Activated T-helper 2 cell treated with anti-CD3 and anti-CD28 coated beads, Interferon-gamma antibody, Interleukin-2, Interleukin-4, amounts not matched to agents 10 μg/mL and 5 μg/mL and 100 μg/mL, durations not matched to agents 14 hours and 24 hours and 36 hours (primary cell): Measurements from ENCODE around the gene KSR2. TPM values are rescaled to one million over a fixed set of nuclear protein-coding genes. Genes with fewer than 3 reads are reported as not detected.
A peak's percentile ranks its signal among the peaks of the same experiment; 100 is the strongest.

Source experiments
- DNase-seq: peaks from one replicate; pipeline ENCODE4 v3.0.0; 2021; ENCODE audit warnings: low spot score
- H3K27ac Mint-ChIP-seq: one replicate; pipeline ENCODE4 v1.8.0; 2021; ENCODE audit warnings: mixed read lengths
- H3K27me3 Mint-ChIP-seq: one replicate; pipeline ENCODE4 v1.8.0; 2021; ENCODE audit warnings: low read depth, mixed read lengths
- H3K36me3 Mint-ChIP-seq: one replicate; pipeline ENCODE4 v1.8.0; 2021; ENCODE audit warnings: low read depth, mixed read lengths
- H3K4me1 Mint-ChIP-seq: one replicate; pipeline ENCODE4 v1.8.0; 2021; ENCODE audit warnings: low read depth, mixed read lengths
- H3K4me3 Mint-ChIP-seq: one replicate; pipeline ENCODE4 v1.8.0; 2021; ENCODE audit warnings: low read depth, mild to moderate bottlenecking, moderate library complexity, mixed read lengths
- H3K9me3 Mint-ChIP-seq: one replicate; pipeline ENCODE4 v1.8.0; 2021; ENCODE audit warnings: mixed read lengths
- intact Hi-C: fragments of 100-400 bp; cut with micrococcal nuclease; formaldehyde crosslinking; loops from one replicate; pipeline ENCODE4 v1.15.1; 2023
- total RNA-seq: library from RNA; stranded (reverse); gene quantifications from 2 replicates; pipeline ENCODE4 v1.2.3, GENCODE V29; 2022

Gene KSR2
- total RNA-seq, 1 donor from 2014 or later: 0.09 TPM

DNA sequence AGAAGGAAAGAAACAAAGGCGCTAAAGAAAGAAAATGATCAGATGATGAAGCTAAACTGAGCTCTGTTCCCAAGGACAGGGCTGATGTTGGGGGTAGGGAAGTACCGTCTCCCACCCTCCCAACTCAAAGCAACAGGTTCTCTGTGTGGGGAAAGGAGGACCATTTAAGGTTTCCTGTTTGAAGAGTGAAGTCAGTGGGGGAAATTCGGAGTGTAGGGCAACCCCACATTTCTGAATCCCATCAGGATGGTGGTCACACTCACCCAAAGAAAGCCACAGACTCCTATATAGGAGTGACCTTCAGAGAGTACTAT, 131.1 kb downstream of the KSR2 start:
- Mint-ChIP-seq H3K4me1 (peaks cover 3% of the 10 kb centered on the region), H3K27ac (no peak overlapping the region), H3K9me3 (no peaks in the 10 kb centered on the region), H3K27me3 (no peaks in the 10 kb centered on the region), H3K4me3 (no peak overlapping the region), H3K36me3 (no peaks in the 10 kb centered on the region)
- DNase-seq: no peak
- intact Hi-C loops: loop anchor here (1.0 to 5.0 kb wide), 2 partner anchors 470 to 625 kb away; no protein-coding TSS in a partner anchor

- Mint-ChIP-seq H3K27ac (no peak overlapping the region), H3K9me3 (no peaks in the 10 kb centered on the region), H3K27me3 (no peaks in the 10 kb centered on the region), H3K4me1 (peaks cover 3% of the 10 kb centered on the region), H3K4me3 (no peak overlapping the region), H3K36me3 (no peaks in the 10 kb centered on the region)
- intact Hi-C loops: loop anchor here (1.0 to 5.0 kb wide), 2 partner anchors 470 to 625 kb away; no protein-coding TSS in a partner anchor
- DNase-seq: peak; percentile 60
These were observed 131.6 kb downstream of the KSR2 start for GRCh38 chr12:117836999-117837736.

- H3K4me1 Mint-ChIP-seq: peaks cover 3% of the 10 kb centered on the region
- H3K36me3 Mint-ChIP-seq: no peaks in the 10 kb centered on the region
These were observed 132.3 kb downstream of the KSR2 start for GRCh38 chr12:117836476-117836875.

DNA sequence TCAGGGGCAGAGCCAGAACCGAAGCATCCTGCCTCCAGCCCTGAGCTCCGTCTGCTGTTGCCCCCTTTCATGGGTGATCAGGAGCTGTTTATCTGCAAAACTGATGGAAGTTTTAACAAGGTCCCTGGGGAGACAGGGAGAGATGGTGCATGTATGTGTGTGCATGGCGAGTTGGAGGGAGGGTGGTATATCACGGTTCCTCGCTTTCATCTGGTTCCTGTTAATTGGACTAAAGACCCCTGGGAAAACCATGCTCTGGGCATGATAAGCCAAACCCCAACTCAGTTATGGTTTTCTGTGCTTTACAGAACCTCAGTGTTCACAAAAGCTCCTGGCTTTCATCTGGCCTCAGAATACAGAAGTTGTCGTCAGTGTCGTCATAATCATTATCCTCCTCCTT, 133.6 kb downstream of the KSR2 start:
- Mint-ChIP-seq H3K4me1 (peaks cover 3% of the 10 kb centered on the region), H3K27me3 (no peaks in the 10 kb centered on the region), H3K27ac (no peak overlapping the region), H3K36me3 (no peaks in the 10 kb centered on the region), H3K9me3 (peaks cover 4% of the 10 kb centered on the region), H3K4me3 (no peak overlapping the region)
- no peak for DNase-seq
- intact Hi-C loops: loop anchor here (5.0 kb wide), 1 partner anchor 623 kb away; no protein-coding TSS in a partner anchor

More at GRCh38 chr12:117836476-117836875, 132.3 kb downstream of the KSR2 start:
- intact Hi-C loops: loop anchor here (5.0 kb wide), 1 partner anchor 624 kb away; no protein-coding TSS in a partner anchor
- Mint-ChIP-seq H3K27me3 (no peaks in the 10 kb centered on the region), H3K27ac (no peak overlapping the region), H3K4me3 (no peak overlapping the region), H3K9me3 (no peaks in the 10 kb centered on the region)
- DNase-seq: no peak

DNA sequence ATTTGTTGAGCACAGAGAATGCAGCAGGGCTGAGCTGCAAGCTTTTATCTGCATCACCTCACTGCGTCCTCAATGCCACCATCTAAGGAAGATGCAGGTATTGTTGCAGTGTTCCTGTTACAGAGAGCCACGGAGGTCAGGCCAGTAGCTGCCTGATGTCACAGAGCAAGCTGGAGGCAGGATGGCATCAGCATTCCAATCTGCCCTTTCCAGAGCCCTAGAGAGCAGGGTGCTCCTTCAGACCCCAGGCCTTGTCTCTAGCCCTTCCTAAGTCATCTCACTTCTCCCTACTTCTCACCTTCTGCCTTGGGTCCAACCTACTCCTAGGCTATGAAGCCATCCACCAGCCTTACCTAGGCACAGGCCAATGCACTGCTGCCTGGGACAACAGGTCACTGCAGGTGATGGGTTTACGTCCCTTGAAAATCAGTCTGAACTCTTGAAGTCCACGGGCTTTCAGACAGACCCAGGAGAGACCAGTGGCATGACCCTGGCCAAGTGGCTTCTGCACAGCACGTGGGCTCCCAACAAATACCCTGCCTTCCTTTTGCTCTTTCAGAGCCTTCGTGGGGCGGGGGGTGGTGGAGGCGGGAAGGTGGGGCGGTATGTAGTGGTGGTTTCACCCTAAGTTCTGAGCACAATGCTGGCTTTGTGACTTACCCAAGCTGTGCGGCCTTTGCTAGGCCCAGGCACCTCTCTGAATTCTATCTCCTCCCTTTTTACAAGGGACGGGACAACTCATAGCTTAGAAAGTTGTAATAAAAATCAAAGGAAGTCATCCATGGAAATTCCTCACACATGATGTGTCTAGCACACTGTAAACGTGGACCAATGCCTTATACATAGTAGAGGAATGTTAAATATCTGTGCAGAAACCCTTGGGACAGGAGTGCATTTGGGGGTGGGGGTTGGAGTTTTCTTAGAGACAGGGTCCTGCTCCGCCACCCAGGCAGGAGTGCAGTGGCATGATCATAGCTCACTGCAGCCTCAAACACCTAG, 136.0 kb downstream of the KSR2 start:
- Mint-ChIP-seq H3K9me3 (peaks cover 20% of the 10 kb centered on the region), H3K36me3 (no peaks in the 10 kb centered on the region), H3K27me3 (no peaks in the 10 kb centered on the region), H3K27ac (no peak overlapping the region), H3K4me1 (peaks cover 3% of the 10 kb centered on the region), H3K4me3 (no peak overlapping the region)
- DNase-seq: no peak
- intact Hi-C loops: no loop called here

- peaks cover 22% of the 10 kb centered on the region for H3K9me3 Mint-ChIP-seq
- intact Hi-C loops: no loop called here
- H3K36me3 Mint-ChIP-seq: no peaks in the 10 kb centered on the region
- H3K4me1 Mint-ChIP-seq: no peaks in the 10 kb centered on the region
- H3K4me3 Mint-ChIP-seq: no peak overlapping the region
- H3K27ac Mint-ChIP-seq: no peak overlapping the region
- H3K27me3 Mint-ChIP-seq: no peaks in the 10 kb centered on the region
- no peak for DNase-seq
These were observed 138.3 kb downstream of the KSR2 start for GRCh38 chr12:117830471-117830870.

DNA sequence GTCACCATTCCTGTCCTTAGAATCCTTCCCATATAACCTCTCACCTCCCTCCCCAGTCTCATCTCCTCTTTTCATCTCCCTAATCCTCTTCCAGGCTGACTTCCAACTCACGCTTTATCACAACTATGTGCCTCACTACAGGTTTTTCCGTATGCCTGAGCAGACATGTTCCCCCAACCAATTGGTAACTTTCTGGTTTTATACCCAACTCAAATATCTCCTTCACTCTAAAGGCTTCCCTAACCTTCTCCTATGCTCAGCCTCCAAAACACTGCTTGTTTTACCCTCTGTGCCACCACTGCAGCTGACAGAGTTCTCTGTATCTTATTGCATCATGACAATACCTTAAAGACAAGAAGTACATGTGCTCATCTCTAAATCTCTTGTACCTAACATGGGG, 139.7 kb downstream of the KSR2 start:
- intact Hi-C loops: no loop called here
- Mint-ChIP-seq H3K36me3 (no peaks in the 10 kb centered on the region), H3K4me3 (no peak overlapping the region), H3K4me1 (no peaks in the 10 kb centered on the region), H3K27ac (no peak overlapping the region), H3K9me3 (peaks cover 22% of the 10 kb centered on the region), H3K27me3 (no peaks in the 10 kb centered on the region)
- no peak for DNase-seq

DNA sequence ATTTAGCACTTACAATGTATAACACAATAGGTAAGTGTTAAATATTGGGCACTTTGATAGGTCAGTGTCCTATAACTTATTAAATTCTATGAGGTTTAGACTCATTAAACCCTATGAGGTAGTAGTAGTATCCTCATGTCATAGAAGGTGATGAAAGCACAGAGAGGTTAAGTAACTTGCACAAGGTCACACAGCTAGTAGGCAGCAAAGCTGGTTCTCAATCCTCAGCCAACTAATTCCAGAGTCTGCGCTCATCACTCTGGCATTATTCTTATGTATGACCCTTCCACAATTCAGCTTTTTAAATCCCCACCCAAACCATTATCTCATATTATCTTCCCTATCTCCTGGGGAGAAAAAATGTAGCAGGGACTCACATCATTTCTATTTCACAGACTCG, 141.1 kb downstream of the KSR2 start:
- H3K27ac Mint-ChIP-seq: no peak overlapping the region
- peaks cover 22% of the 10 kb centered on the region for H3K9me3 Mint-ChIP-seq
- DNase-seq: no peak
- no peak overlapping the region for H3K4me3 Mint-ChIP-seq
- no peaks in the 10 kb centered on the region for H3K36me3 Mint-ChIP-seq
- intact Hi-C loops: no loop called here
- H3K27me3 Mint-ChIP-seq: no peaks in the 10 kb centered on the region
- no peaks in the 10 kb centered on the region for H3K4me1 Mint-ChIP-seq

- H3K36me3 Mint-ChIP-seq: no peaks in the 10 kb centered on the region
- no peak overlapping the region for H3K4me3 Mint-ChIP-seq
- intact Hi-C loops: no loop called here
- H3K27ac Mint-ChIP-seq: no peak overlapping the region
- H3K27me3 Mint-ChIP-seq: no peaks in the 10 kb centered on the region
- no peak for DNase-seq
- peaks cover 22% of the 10 kb centered on the region for H3K9me3 Mint-ChIP-seq
- H3K4me1 Mint-ChIP-seq: no peaks in the 10 kb centered on the region
These were observed 143.0 kb downstream of the KSR2 start for GRCh38 chr12:117825827-117826226.

DNA sequence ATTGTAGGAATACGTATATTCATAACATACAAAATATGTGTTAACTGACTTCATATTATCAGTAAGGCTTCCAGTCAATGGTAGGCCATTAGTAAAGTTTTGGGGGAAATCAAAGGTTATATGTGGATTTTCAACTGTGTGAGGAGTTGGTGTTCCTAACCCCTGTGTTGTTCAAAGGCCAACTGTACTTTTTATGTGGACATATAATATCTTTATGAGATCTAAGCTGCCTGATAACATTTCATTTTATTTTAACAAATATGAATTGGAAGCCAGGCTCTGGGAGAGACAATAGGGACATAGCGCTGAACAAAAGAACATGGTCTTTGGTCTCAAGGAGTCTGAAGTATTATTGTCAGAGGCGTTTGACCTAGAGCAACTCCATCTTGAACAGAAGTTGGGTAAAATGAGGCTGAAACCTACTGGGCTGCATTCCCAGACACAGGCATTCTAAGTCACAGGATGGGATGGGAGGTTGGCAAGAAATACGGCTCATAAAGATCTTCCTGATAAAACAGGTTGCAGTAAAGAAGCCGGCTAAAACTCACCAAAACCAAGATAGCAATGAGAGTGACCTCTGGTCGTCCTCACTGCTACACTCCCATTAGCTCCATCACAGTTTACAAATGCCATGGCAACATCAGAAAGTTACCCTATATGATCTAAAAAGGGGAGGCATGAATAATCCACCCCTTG, 147.2 kb downstream of the KSR2 start:
- H3K36me3 Mint-ChIP-seq: no peaks in the 10 kb centered on the region
- H3K4me3 Mint-ChIP-seq: no peak overlapping the region
- DNase-seq: no peak
- no peaks in the 10 kb centered on the region for H3K4me1 Mint-ChIP-seq
- H3K9me3 Mint-ChIP-seq: no peaks in the 10 kb centered on the region
- no peaks in the 10 kb centered on the region for H3K27me3 Mint-ChIP-seq
- H3K27ac Mint-ChIP-seq: no peak overlapping the region
- intact Hi-C loops: no loop called here

DNA sequence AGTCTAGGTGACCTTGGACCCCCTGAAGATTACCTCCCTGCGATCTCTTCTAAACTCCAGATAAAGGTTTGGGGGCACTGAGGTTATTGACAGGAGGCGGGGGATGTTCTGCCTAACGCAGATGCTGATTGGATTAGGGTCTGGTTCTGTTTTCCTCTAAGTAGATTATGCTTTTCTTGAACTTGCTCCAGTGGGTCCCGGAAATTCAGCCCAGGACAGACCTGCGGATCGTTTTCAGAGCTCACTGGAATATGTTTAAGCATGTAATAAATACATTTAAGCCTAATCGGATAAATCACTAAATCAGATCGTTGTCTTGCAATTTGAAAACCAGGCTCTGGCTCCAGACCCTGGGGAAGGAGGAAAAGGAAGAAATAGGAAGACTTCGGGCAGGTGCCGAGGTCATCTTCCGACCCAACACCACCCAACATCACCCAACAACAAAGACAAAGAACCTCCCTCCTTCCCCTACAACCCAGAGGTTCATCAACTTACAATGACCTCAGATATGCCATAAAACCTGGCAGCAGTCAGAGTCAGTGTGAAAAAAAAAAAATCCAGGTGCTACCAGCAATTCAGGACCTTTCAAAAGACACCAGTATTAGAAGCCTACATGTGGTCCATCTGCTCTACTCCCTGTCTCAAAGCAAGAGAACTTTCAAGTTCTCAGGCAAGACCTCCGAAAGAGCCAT, 148.4 kb downstream of the KSR2 start:
- intact Hi-C loops: no loop called here
- Mint-ChIP-seq H3K4me1 (no peaks in the 10 kb centered on the region), H3K4me3 (no peak overlapping the region), H3K9me3 (no peaks in the 10 kb centered on the region), H3K27me3 (no peaks in the 10 kb centered on the region), H3K36me3 (no peaks in the 10 kb centered on the region), H3K27ac (no peak overlapping the region)
- DNase-seq: no peak

DNA sequence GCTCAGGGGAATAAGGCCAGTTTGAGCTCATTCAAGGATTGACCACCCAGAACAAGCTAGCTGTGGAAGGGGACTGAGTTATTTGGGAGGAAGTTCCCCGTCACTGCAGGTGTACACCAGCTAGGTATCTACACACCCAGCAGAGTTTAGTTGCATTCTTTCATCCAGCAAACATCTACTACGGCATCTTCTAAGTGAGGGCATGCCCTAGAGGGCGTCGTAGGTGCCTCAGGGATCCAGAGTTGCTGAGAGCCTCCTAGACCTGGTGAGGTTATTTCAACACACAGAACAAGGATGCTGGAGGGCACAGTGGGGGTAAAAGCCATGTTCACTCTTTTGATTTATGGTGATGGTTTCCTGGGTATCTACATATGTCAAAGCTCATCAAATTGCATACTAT, 149.6 kb downstream of the KSR2 start:
- Mint-ChIP-seq H3K9me3 (no peaks in the 10 kb centered on the region), H3K4me3 (no peak overlapping the region), H3K4me1 (no peaks in the 10 kb centered on the region), H3K27ac (no peak overlapping the region), H3K36me3 (no peaks in the 10 kb centered on the region), H3K27me3 (no peaks in the 10 kb centered on the region)
- no peak for DNase-seq
- intact Hi-C loops: no loop called here
